Measurements from ENCODE around the gene NPIPB6. TPM values are rescaled to one million over a fixed set of nuclear protein-coding genes. Genes with fewer than 3 reads are reported as not detected.
"Not testable (repeated sequence)": the region's sequence is repeated elsewhere in the genome, so short reads cannot be mapped to it uniquely, and the experiment has no call there.

The NPIPB6 gene
- 2.4 TPM in 1 of 2 replicates, not detected in the other for total RNA-seq (2012; rRNA removed)

DNA sequence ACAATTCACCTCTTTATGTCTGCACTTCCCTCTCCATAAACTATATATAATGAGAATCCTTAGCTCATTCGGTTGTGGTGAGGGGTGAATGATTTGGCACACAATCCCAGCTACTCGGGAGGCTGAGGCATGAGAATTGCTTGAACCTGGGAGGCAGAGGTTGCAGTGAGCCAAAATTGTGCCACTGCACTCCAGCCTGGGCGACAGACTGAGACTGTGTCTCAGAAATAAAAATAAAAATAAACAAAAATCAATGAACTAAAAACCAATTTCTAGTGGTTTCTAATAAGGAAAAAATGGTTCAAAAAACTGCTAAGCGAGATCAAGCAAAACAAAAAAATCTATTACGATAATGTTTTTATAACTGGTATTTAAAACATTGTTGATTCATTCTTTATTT, at the start of gene NPIPB6:
Gene NPIPB6, minus strand, starts transcription at position 101 of the 400 bp plus-strand sequence. CDS start 686 bp downstream, outside the sequence.
- H3K4me3 ChIP-seq (ENCODE audit: low read length); H3K9me3 ChIP-seq (replicated peaks; ENCODE audit: low read length); H3K27me3 ChIP-seq (ENCODE audit: control insufficient read depth, insufficient read depth, low read length); H3K4me1 ChIP-seq (ENCODE audit: control insufficient read depth, insufficient read depth, low read length); H3K9ac ChIP-seq (ENCODE audit: low read depth, low read length); H3K36me3 ChIP-seq (ENCODE audit: insufficient read depth, low read length); H3K4me2 ChIP-seq (ENCODE audit: low read length): not testable (repeated sequence)

DNA sequence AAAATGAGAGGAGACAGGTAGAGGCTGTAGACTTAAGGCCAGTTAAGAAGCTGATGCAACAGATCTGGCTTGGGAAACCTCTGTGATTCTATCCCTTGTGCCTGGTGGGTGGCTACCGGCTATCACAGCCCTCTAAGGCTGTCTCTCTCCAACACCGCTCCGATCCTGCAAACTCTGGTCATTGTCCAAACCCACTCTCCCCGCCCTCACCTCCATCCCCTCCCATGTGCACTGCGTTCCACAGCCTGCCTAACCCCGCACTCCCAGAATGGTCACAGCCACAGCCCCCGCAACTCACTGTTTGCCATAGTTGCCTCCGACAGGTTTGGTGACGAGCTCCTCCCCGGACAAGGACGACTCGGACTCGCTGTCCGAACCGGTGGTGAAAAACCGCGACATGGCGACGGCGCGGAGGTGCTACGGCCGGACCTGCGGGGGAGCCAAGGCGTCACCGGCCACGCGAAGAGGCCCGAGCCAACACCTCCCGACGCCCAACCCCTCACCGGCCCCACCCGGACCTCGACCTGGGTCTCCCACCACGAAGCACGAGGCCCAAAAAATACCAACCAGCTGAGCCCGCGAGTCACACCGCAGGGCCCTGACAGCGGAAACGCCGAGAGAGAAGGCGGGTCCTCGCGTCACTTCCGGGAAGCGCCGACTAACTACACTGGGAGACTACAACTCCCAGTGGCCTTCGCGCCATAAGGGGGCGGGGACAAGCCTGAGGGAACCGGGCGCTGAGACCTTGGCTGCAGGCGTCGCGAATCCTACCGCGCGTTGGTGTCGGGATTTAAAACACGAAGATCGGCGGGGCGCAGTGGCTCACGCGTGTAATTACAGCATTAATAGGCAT, 40.1 kb upstream of the NPIPB6 start, which contains the start of gene EIF3CL:
Gene EIF3CL, minus strand, starts transcription at position 622 of the 853 bp plus-strand sequence. Its CDS starts 223 bp downstream, at position 399.
- H3K4me3 ChIP-seq (ENCODE audit: low read length), result peak within 1 kb of the TSS; percentile 62
- not testable (repeated sequence) for H3K27me3 ChIP-seq (ENCODE audit: control insufficient read depth, insufficient read depth, low read length); H3K9me3 ChIP-seq (replicated peaks; ENCODE audit: low read length); H3K4me1 ChIP-seq (ENCODE audit: control insufficient read depth, insufficient read depth, low read length); H3K36me3 ChIP-seq (ENCODE audit: insufficient read depth, low read length)
- peak within 1 kb of the TSS; percentile 62 for H3K4me2 ChIP-seq (ENCODE audit: low read length)
- peak within 1 kb of the TSS; percentile 52 for H3K9ac ChIP-seq (ENCODE audit: low read depth, low read length)

DNA sequence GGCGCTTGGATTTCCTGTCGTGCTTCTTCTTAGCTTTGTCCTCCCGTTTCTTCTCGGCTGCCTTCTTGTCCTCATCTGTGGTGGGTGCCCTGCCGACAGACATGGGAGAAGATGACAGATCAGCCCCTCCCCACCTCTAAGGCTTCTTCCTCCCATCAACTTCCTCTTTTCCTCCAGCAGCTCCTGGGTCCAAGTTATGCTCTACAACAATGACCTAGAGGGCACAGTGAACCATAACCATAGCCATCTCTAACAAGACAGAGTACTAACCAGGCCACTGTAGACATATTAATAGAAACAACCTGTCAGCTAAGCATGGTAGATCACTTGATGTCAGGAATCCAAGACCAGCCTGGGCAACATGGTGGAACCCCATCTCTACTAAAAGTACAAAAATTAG, 28.7 kb upstream of the NPIPB6 start:
- H3K4me3 ChIP-seq (ENCODE audit: low read length); H3K27me3 ChIP-seq (ENCODE audit: control insufficient read depth, insufficient read depth, low read length); H3K4me1 ChIP-seq (ENCODE audit: control insufficient read depth, insufficient read depth, low read length); H3K9me3 ChIP-seq (replicated peaks; ENCODE audit: low read length); H3K9ac ChIP-seq (ENCODE audit: low read depth, low read length); H3K36me3 ChIP-seq (ENCODE audit: insufficient read depth, low read length); H3K4me2 ChIP-seq (ENCODE audit: low read length): not testable (repeated sequence)

DNA sequence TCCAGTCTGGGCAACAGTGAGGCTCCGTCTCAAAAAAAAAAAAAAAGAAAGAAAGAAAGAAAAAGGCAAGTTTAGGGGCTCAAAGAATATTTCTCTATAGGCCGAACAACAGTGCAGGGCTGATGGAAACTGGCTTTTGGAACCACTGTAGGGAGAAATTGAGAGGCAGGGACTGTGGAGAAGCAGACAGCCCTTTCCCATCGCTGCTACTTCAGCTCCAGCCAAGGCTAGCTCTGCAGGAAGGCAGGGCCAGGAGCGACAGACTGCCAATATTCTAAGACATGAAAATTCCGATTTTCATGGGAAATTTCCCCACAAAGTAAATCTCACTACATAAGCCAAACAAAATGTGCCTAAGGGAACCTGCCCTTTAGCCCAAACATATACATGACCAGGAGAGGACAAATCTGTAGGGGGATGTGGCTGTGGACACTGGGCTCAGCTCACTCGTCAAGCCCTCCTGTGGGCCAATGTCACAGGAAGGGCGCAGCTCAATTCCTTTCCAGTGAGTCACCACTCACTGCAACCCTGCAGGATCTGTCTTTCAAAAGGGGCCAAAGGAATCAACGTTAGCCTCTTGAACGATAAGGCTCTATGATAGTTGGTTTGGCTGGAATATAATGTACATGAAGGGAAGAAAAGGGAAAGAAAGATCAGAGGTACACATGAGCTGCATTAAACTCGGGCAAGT, 19.0 kb upstream of the NPIPB6 start:
- H3K4me2 ChIP-seq (ENCODE audit: low read length); H3K36me3 ChIP-seq (ENCODE audit: insufficient read depth, low read length); H3K4me3 ChIP-seq (ENCODE audit: low read length); H3K9me3 ChIP-seq (replicated peaks; ENCODE audit: low read length); H3K27me3 ChIP-seq (ENCODE audit: control insufficient read depth, insufficient read depth, low read length); H3K9ac ChIP-seq (ENCODE audit: low read depth, low read length); H3K4me1 ChIP-seq (ENCODE audit: control insufficient read depth, insufficient read depth, low read length): not testable (repeated sequence)

DNA sequence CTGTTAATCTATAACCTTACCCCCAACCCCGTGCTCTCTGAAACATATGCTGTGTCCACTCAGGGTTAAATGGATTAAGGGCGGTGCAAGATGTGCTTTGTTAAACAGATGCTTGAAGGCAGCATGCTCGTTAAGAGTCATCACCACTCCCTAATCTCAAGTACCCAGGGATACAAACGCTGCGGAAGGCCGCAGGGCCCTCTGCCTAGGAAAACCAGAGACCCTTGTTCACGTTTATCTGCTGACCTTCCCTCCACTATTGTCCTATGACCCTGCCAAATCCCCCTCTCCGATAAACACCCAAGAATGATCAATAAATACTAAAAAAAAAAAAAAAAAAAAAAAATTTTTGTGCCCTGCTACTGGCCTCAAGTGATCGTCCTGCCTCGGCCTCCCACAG, 14.5 kb upstream of the NPIPB6 start:
- H3K9me3 ChIP-seq (replicated peaks; ENCODE audit: low read length); H3K4me2 ChIP-seq (ENCODE audit: low read length); H3K4me3 ChIP-seq (ENCODE audit: low read length); H3K27me3 ChIP-seq (ENCODE audit: control insufficient read depth, insufficient read depth, low read length); H3K36me3 ChIP-seq (ENCODE audit: insufficient read depth, low read length); H3K9ac ChIP-seq (ENCODE audit: low read depth, low read length); H3K4me1 ChIP-seq (ENCODE audit: control insufficient read depth, insufficient read depth, low read length): not testable (repeated sequence)

DNA sequence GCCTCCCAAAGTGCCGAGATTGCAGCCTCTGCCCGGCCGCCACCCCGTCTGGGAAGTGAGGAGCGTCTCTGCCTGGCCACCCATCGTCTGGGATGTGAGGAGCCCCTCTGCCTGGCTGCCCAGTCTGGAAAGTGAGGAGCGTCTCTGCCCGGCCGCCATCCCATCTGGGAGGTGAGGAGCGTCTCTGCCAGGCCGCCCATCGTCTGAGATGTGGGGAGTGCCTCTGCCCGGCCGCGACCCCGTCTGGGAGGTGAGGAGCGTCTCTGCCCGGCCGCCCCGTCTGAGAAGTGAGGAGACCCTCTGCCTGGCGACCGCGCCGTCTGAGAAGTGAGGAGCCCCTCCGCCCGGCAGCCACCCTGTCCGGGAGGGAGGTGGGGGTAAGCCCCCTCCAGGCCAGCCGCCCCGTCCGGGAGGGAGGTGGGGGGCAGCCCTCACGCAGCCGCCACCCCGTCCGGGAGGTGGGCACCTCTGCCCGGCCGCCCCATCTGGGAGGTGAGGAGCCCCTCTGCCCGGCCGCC, 13.9 kb upstream of the NPIPB6 start:
- H3K27me3 ChIP-seq (ENCODE audit: control insufficient read depth, insufficient read depth, low read length); H3K36me3 ChIP-seq (ENCODE audit: insufficient read depth, low read length); H3K4me2 ChIP-seq (ENCODE audit: low read length); H3K9me3 ChIP-seq (replicated peaks; ENCODE audit: low read length); H3K4me1 ChIP-seq (ENCODE audit: control insufficient read depth, insufficient read depth, low read length); H3K4me3 ChIP-seq (ENCODE audit: low read length); H3K9ac ChIP-seq (ENCODE audit: low read depth, low read length): not testable (repeated sequence)

DNA sequence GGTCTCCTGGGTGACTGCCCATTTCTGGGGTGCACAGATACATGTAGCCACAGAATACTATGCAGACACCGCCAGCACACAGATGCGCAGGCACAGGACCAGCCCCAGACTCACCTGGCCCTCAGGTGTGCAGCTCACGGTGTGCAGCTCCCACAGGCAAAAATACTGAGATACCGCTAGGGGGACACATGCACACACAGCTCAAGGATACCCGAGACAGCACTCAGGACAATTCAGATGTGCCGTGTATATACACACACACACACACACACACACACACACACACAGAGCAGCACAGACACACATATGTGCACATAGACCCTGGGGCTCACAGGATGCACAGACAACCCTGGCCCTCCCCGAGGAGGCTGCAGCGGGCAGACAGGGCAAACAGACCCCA, 11.8 kb upstream of the NPIPB6 start:
- not testable (repeated sequence) for H3K4me3 ChIP-seq (ENCODE audit: low read length); H3K27me3 ChIP-seq (ENCODE audit: control insufficient read depth, insufficient read depth, low read length); H3K4me2 ChIP-seq (ENCODE audit: low read length); H3K4me1 ChIP-seq (ENCODE audit: control insufficient read depth, insufficient read depth, low read length); H3K36me3 ChIP-seq (ENCODE audit: insufficient read depth, low read length); H3K9me3 ChIP-seq (replicated peaks; ENCODE audit: low read length); H3K9ac ChIP-seq (ENCODE audit: low read depth, low read length)

DNA sequence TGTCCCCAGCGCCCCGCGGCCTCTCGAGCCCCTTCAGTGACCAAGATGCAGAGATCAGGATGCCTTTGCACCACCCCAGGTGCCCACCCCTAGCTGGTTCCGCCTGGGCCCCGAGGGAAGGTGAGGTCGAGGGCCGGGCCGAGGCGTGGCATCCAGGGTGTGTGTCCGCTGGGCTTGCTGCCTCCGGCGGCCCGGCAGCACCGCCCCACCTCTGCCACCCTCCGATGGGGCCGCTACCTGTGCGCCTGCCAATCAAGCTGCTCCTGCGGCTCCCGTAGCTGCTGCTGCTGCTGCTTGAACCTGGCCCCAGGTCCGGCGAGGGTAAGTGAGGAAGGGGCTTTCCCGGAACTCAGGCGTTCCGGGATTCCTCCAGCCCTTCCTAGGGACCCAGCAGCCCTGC, 11.0 kb upstream of the NPIPB6 start:
- not testable (repeated sequence) for H3K9me3 ChIP-seq (replicated peaks; ENCODE audit: low read length); H3K36me3 ChIP-seq (ENCODE audit: insufficient read depth, low read length); H3K4me1 ChIP-seq (ENCODE audit: control insufficient read depth, insufficient read depth, low read length); H3K27me3 ChIP-seq (ENCODE audit: control insufficient read depth, insufficient read depth, low read length); H3K9ac ChIP-seq (ENCODE audit: low read depth, low read length); H3K4me2 ChIP-seq (ENCODE audit: low read length); H3K4me3 ChIP-seq (ENCODE audit: low read length)

DNA sequence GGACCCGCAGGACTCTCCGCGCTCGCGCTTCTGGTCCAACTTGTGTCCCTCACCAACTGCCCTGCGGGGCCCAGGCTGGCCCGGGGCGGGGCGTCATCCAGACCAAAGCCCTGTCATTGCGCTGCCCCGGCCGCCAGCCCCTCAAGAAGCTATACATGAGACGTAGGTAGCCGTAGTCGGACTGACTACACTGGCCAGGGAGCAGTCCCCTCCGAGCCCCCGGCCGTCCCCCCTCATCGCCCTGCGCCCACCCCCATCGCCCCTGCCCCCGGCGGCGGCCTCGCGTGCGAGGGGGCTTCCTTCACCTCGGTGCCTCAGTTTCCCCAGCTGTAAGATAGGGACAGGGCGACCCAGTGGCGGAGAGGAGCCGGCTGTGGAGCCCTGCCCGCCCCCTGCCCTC, 4.6 kb upstream of the NPIPB6 start:
- not testable (repeated sequence) for H3K9me3 ChIP-seq (replicated peaks; ENCODE audit: low read length); H3K4me1 ChIP-seq (ENCODE audit: control insufficient read depth, insufficient read depth, low read length); H3K27me3 ChIP-seq (ENCODE audit: control insufficient read depth, insufficient read depth, low read length); H3K9ac ChIP-seq (ENCODE audit: low read depth, low read length); H3K36me3 ChIP-seq (ENCODE audit: insufficient read depth, low read length); H3K4me2 ChIP-seq (ENCODE audit: low read length); H3K4me3 ChIP-seq (ENCODE audit: low read length)

DNA sequence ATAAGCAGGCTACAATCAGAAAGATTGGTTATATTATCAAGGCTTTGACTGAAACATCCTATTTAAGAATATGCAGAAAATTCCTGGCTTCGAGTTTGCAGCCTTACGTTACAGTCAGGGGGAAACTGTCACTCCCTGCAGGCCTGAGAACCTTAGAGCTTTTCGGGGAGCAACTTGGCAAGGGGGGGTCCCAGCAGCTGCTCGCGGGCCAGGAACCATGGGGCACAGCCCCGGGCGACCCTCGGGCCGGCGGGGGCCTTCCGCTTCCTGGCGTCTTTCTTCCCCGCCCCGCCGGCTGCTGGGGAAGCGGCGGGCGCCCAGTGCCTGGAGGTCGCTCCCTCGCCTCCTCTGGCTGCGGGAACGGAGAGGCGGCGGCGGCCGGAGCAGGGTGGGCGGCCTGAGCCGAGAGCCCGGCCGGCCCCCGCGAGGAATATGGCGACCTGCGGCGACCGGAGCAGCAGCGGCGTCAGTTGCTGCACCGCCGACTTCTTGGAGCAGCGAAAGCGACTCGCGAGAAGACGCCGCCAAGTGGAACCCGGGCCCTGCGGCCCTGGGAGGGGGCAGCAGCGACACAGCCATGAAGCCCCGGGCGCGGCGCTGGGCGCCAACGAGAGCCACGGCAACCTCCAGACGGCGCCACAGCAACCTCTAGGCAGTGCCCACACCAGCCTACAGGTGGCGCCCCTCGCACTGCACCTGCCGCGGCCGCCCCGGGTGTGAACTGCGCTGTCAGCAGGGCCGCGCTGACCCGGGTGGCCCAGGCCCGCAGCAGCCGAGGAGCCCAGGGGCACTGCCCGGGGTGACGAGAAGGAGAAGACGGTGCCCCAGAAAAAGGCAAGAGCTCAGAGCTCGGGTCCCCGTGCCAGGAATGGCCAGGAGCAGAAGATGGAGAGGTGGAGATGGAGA, 1.2 kb upstream of the NPIPB6 start:
- H3K9me3 ChIP-seq (replicated peaks; ENCODE audit: low read length); H3K4me3 ChIP-seq (ENCODE audit: low read length); H3K27me3 ChIP-seq (ENCODE audit: control insufficient read depth, insufficient read depth, low read length); H3K4me2 ChIP-seq (ENCODE audit: low read length); H3K9ac ChIP-seq (ENCODE audit: low read depth, low read length); H3K36me3 ChIP-seq (ENCODE audit: insufficient read depth, low read length); H3K4me1 ChIP-seq (ENCODE audit: control insufficient read depth, insufficient read depth, low read length): not testable (repeated sequence)

DNA sequence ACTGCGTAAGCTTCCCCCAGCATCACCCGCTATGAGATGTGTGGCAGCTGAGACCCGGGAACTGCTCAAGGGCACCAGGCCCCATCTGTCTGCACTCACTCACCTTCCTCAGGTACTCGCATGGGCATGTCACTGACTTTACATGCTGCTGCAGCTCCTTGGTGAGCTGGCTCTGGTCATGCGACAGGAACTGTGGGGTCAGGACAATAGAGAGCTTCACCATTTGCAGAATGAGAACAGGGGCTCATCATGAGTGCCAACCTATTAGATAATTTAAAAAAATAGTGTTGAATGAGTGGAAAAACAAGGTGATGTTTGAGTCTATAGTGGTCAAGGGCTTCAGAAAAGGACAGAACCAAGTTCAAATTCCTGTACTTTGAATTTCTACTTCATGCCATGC, 708 bp downstream of the NPIPB6 start:
- not testable (repeated sequence) for H3K9me3 ChIP-seq (replicated peaks; ENCODE audit: low read length); H3K9ac ChIP-seq (ENCODE audit: low read depth, low read length); H3K36me3 ChIP-seq (ENCODE audit: insufficient read depth, low read length); H3K4me3 ChIP-seq (ENCODE audit: low read length); H3K4me2 ChIP-seq (ENCODE audit: low read length); H3K4me1 ChIP-seq (ENCODE audit: control insufficient read depth, insufficient read depth, low read length); H3K27me3 ChIP-seq (ENCODE audit: control insufficient read depth, insufficient read depth, low read length)
